Gastrocnemius medialis (tissue), 4 donors: ENCODE data around the gene PKNOX1.
"Not testable (repeated sequence)": the region's sequence is repeated elsewhere in the genome, so short reads cannot be mapped to it uniquely, and the experiment has no call there.

Experiments used
- CTCF ChIP-seq, 5 experiments: fragments of 450-650 bp in 3 of 5; fragments of 200-600 bp in 2 of 5; sonication (generic) in 2 of 5; IDR thresholded peaks in 4 of 5; conservative IDR thresholded peaks in 1 of 5; 1 replicate in 4 of 5; 2 replicates in 1 of 5; pipeline ENCODE4 v1.5.1; 2016 to 2019; ENCODE audit warnings: antibody characterized with exemption in 5 of 5, mild to moderate bottlenecking in 3 of 5, moderate library complexity in 3 of 5
- POLR2A ChIP-seq, 2 donors: fragments of 450-650 bp; IDR thresholded peaks; one replicate each; pipeline ENCODE4 v1.6.1; 2017; ENCODE audit warnings: antibody characterized with exemption in 2 of 2, mild to moderate bottlenecking in 2 of 2, moderate library complexity in 2 of 2

GRCh38 chr21:43042169-43042568 lies 67.8 kb downstream of the PKNOX1 start:
- not testable (repeated sequence) for TF ChIP-seq POLR2A (IDR thresholded peaks at IDR 0.05); CTCF (IDR thresholded peaks at IDR 0.05 in 4 of 5, conservative IDR thresholded peaks at IDR 0.05 in 1 of 5)
